Measurements from ENCODE around the gene H3-3A. TPM values are rescaled to one million over a fixed set of nuclear protein-coding genes. Genes with fewer than 3 reads are reported as not detected.
A peak's percentile ranks its signal among the peaks of the same experiment; 100 is the strongest.

The H3-3A gene
- 796 to 806 TPM (median 800 TPM) in 3 replicates for total RNA-seq

DNA sequence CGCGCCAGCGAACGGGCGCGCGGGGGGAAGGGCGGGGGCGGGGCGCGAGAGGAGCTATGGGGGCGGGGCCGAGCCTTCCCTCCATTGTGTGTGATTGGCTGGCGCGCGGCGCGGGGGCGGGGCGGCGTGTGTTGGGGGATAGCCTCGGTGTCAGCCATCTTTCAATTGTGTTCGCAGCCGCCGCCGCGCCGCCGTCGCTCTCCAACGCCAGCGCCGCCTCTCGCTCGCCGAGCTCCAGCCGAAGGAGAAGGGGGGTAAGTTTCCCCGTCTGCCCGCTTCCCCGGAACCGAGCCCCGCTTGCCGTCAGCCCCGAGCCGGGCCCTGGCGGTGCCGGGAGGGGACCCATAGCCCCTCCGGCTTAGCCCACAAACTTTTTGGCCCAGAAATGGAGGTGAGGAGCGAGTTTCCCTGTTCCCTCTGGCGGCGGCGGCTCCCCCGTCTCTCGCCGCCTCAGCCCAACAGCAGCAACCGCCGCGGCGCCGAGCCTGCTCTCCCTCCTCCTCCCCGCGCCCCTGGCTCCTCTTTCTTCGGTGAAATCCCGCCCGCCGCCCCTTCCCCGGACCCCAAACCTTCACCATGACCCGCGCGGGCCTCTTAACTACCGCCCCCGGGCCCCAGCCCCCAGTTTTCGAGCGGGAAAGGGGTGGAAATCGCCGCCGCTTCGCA, at the start of gene H3-3A:
H3-3A (plus strand) TSS at position 159 of the 666 bp plus-strand sequence. CDS start 1,636 bp downstream, outside the sequence.
- peaks cover 24% of the 10 kb centered on the region for H3K36me3 Mint-ChIP-seq
- peak within 1 kb of the TSS; percentile 100 for H3K4me3 Mint-ChIP-seq
- no peak for TF ChIP-seq CTCF (IDR thresholded peaks at IDR 0.05; ENCODE audit: unreplicated experiment)
- no peaks in the 10 kb centered on the region for H3K9me3 Mint-ChIP-seq
- H3K27ac Mint-ChIP-seq: peak within 1 kb of the TSS; percentile 100
- H3K4me1 Mint-ChIP-seq: peaks cover 36% of the 10 kb centered on the region
- peak; percentile 98 to 99 for DNase-seq (ENCODE audit: low spot score in 2 of 2, unreplicated experiment in 2 of 2)
- no peaks in the 10 kb centered on the region for H3K27me3 Mint-ChIP-seq (ENCODE audit: low read depth)

DNA sequence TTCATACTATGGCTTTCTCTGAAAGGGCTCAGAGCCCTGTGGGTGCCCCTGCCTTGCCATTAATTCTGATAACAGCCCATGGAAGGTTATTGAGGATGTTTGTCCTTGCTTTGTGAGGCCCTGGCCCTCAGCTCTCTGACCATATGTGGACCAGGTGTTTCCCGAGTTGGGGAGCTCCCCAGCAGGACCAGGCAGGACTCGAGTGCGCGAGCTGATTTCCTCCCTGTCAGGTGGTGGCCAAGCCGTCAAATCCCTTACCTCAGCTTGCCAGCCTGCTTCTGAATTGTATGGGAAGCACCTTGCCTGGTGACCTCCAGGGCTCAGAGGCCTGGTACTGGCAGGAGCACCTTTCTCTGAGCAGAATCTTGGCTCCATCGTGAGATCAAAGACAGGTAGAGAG, 45.4 kb upstream of the H3-3A start:
- Mint-ChIP-seq H3K4me1 (no peaks in the 10 kb centered on the region), H3K36me3 (no peaks in the 10 kb centered on the region), H3K27ac (no peak overlapping the region), H3K27me3 (ENCODE audit: low read depth) (peaks cover 2% of the 10 kb centered on the region), H3K9me3 (no peaks in the 10 kb centered on the region), H3K4me3 (no peak overlapping the region)
- no peak for DNase-seq (ENCODE audit: low spot score in 2 of 2, unreplicated experiment in 2 of 2)
- no peak for TF ChIP-seq CTCF (IDR thresholded peaks at IDR 0.05; ENCODE audit: unreplicated experiment)

DNA sequence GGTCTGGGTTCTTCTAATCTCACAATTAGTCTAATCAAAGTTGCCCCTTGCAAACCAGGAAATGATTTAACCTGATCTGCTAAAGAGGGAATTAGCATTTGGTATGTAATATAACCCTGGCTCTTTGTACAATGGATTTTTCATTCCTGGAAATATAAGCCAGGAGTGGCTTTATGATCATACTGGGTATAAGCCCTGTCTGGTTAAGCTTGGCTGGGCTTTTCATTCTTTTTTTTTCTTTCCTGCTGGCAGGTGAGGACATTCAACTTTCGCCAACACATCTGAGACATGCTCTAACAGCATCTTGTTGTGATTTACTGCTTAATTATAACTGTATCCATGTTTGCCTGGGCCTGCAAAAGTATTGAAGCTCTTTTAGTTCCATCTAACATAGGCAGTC, 42.9 kb upstream of the H3-3A start:
- no peak for TF ChIP-seq CTCF (IDR thresholded peaks at IDR 0.05; ENCODE audit: unreplicated experiment)
- no peak overlapping the region for H3K27ac Mint-ChIP-seq
- no peak for DNase-seq (ENCODE audit: low spot score in 2 of 2, unreplicated experiment in 2 of 2)
- H3K9me3 Mint-ChIP-seq: no peaks in the 10 kb centered on the region
- H3K4me1 Mint-ChIP-seq: no peaks in the 10 kb centered on the region
- H3K4me3 Mint-ChIP-seq: no peak overlapping the region
- H3K36me3 Mint-ChIP-seq: no peaks in the 10 kb centered on the region
- no peaks in the 10 kb centered on the region for H3K27me3 Mint-ChIP-seq (ENCODE audit: low read depth)

DNA sequence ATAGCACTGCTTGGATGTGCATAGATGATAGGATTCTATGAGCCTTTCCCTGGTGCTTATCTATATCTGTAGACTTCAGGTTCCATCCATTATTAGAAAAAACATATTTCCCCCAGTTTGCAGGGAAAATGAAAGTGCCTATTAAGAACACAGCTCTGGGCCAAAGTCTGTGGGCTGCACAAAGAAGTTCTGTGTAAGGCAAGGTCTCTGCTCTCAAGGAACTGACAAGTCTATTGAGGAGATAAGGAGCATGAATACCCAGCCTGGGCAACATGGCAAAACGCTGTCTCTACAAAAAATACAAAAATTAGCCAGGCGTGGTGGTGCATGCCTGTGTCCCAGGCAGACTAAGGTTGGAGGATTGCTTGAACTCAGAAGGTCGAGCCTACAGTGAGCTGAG, 41.1 kb upstream of the H3-3A start:
- no peak for DNase-seq (ENCODE audit: low spot score in 2 of 2, unreplicated experiment in 2 of 2)
- TF ChIP-seq CTCF (IDR thresholded peaks at IDR 0.05; ENCODE audit: unreplicated experiment): no peak
- Mint-ChIP-seq H3K9me3 (no peaks in the 10 kb centered on the region), H3K36me3 (no peaks in the 10 kb centered on the region), H3K27me3 (ENCODE audit: low read depth) (no peaks in the 10 kb centered on the region), H3K27ac (no peak overlapping the region), H3K4me3 (no peak overlapping the region), H3K4me1 (no peaks in the 10 kb centered on the region)

DNA sequence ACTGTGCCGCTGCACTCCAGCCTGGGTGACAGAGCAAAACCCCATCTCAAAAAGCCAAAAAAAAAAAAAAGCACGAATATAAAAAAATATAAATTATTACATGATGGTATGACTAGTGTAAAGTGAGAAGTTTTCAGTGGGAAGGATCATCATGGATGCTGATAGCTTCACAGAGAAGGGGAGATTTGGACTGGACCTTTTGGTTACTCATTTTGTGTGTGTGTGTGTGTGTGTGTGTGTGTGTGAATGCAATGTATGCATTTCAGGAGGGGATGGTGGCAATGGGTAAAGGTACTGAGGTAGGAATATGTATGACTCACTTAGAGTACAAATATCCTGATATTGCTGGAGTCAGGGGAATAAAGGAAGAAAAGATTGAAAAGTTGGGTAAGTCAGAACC, 40.7 kb upstream of the H3-3A start:
- Mint-ChIP-seq H3K4me1 (no peaks in the 10 kb centered on the region), H3K27me3 (ENCODE audit: low read depth) (no peaks in the 10 kb centered on the region), H3K9me3 (no peaks in the 10 kb centered on the region), H3K4me3 (no peak overlapping the region), H3K36me3 (no peaks in the 10 kb centered on the region), H3K27ac (no peak overlapping the region)
- no peak for TF ChIP-seq CTCF (IDR thresholded peaks at IDR 0.05; ENCODE audit: unreplicated experiment)
- no peak for DNase-seq (ENCODE audit: low spot score in 2 of 2, unreplicated experiment in 2 of 2)
